ENCODE results near the gene CAMK1D. TPM values are rescaled to one million over a fixed set of nuclear protein-coding genes. Genes with fewer than 3 reads are reported as not detected.

CAMK1D gene
- total RNA-seq, 1 donor from 2014 or later, result 0.64 TPM

- DNase-seq (ENCODE audit: low read depth in 2 of 2), result no peak
Observed at GRCh38 chr10:12372846-12373245, 23.5 kb downstream of the CAMK1D start.

DNA sequence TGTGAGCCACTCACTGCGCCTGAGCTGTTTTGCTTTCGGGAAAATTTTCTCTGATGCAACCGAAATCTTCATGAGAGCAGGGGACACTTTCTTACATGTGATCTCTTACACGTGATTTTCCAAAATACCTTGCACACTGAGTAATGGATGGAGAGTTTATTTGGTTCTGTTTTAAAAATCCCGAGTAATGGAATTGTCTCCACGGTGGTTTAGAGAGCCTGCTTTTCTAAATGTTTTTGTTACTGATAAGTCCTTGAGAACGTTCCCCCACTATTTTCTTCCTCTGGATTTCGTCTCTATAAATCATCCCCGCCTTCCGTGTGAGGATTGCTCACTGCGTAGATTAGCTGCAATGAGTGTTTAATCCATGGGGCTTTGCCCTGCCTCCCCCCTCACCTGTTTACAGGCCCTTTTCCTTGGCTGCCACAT is 25.7 kb downstream of the CAMK1D start:
- no peak for DNase-seq (ENCODE audit: low read depth in 2 of 2)

DNA sequence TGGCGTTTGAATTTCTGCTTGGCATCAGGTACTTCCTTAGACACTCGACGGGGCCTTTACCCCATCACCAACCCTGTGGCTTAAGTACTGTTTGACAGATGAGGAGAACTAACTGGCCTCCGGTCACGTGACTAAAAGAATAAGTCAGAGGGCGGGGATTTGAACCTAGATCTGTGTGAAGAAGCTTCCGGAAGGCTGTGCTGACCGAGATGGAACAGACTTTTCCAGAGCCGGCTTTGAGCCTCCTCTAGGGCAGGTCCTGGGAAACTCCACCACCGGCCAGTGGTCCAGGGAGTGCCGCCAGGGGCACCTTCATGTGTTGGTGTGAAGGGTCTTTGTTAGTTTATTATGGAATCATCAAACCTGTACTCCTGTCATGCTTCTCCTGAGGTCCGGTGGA is 26.9 kb downstream of the CAMK1D start:
- no peak for DNase-seq (ENCODE audit: low read depth in 2 of 2)

DNA sequence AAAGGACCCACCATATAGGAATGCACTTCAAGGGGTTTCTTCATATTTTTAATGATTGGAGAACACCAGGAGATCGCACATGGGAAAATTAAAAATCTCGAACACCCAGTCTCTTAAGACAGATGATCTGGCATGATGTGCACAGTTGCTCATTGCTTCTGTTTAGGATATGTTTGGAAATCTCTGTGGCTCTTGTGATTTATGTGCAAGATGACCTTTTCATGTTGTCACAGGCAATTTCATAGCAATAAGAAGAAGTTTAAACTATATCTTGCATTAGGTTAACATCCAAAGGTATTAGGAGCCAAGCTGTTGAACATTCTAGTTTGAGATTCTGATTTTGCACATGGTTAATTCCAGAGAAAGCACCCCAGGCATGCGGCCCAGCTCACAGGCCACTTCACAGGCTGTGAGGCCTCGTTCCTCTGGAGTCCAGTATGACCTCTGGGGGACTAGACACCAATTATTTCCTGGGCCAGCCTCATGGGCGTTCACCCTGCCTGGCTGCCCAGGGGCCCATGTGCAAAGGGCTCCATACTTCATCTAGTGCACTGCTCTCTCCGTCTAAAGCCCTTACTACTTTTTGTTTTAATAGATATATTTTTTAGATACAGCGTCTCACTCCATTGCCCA is 28.4 kb downstream of the CAMK1D start:
- DNase-seq (ENCODE audit: low read depth in 2 of 2), result no peak

DNA sequence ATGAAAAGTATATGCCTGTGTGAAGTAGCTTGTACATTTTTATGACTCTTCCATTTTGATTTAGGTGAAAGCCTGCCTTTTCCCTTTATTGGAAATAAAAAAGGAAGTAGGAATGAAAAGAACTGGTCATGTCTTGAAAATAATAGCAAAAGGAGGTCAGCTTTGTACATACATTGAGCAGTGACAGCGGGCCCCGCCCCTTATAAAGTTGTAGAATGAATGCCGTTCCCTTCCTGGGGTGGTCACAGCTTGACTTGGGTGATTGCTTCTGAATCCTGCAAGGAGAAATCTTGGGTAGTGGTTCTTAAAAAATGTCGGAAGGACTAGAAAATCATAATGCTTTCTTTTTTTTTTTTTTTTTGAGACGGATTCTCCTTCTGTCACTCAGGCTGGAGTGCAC is 31.7 kb downstream of the CAMK1D start:
- no peak for DNase-seq (ENCODE audit: low read depth in 2 of 2)

GRCh38 chr10:12381536-12382156 is 32.3 kb downstream of the CAMK1D start:
- no peak for DNase-seq (ENCODE audit: low read depth in 2 of 2)

- no peak for DNase-seq (ENCODE audit: low read depth in 2 of 2)
Observed at GRCh38 chr10:12382157-12382548, 32.8 kb downstream of the CAMK1D start.

DNA sequence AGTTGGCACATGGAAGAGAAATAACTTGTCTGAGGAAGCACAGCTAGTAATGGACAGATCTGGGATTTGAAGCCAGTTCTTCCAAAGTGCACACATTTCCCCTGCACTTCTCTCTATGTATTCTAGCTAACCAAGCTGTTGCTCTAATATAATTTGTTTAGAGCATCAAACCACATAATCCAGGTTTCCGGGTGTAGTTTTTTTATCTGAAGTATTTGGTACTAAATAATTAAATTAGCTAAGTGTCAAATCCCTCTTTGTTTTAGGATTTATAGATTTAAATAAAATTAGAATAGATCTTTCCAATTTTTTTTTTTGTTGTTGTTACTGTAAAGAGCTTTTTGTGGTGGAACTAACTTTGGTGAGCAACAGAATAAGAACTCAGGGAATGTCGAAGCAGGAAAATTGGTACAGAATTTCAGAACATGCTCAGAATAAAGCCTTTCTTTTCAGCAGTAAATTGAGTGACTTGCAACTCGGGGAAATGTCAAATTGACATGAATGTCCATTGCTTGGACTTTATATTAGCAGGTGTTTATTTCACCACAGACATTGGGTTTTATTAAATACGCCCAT is 33.7 kb downstream of the CAMK1D start:
- DNase-seq (ENCODE audit: low read depth in 2 of 2), result no peak

DNA sequence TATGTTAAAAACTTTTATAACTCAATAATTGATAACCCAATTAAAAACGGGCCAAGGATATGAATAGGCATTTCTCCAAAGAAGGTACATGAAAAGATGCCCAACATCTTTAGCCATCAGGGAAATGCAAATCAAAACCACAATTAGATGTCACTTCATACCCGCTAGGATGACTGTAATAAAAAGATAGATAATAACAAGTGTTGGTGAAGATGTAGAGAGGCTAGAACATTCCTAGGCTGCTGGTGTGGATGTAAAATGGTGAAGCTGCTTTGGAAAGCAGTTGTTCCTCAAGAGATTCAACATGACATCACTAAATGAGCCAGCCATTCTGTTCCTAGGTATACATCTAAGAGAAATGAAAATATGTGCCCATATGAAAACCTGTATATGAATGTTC is 35.6 kb downstream of the CAMK1D start:
- no peak for DNase-seq (ENCODE audit: low read depth in 2 of 2)

- DNase-seq (ENCODE audit: low read depth in 2 of 2), result no peak
Observed at GRCh38 chr10:12387561-12388210, 38.3 kb downstream of the CAMK1D start.

DNA sequence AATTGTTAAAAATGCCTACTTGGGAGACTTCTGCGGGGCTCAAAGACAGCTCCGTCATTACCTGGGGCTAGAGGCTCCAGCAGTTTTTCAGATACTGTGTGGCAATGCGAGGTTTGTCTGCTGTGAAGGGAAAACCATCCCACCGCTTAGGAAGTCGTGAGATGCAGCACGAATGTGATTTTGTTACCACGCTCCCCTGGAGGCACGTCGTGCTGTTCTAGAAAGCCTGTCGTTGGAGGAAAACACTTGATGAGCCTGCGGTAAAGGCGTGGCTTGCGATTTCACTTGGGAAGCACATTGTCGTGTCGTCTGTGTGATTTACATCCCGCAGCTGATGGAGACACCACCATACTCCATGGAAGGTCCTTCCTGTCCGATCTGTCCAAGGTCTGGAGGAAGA is 39.3 kb downstream of the CAMK1D start:
- no peak for DNase-seq (ENCODE audit: low read depth in 2 of 2)

- DNase-seq (ENCODE audit: low read depth in 2 of 2), result no peak
Observed at GRCh38 chr10:12389154-12389734, 39.9 kb downstream of the CAMK1D start.

DNA sequence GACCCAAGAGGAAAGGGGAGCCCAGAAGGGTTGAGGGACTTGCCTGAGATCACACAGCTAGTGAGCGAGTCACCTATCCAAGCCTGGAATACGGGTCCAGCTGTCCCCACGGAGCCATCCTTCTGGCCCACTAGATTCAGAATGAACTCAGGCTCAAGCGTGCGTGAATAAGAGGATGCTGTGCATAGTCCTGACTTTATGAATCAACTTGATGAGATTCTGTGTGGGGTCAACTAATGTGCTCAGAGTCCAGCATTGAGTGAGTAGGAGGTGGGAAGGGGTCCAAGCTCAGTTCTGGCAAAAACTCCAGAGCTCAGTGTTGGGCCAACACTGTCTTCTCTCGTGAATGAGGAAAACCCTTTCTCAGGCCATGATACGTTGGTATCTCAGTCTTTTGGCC is 41.4 kb downstream of the CAMK1D start:
- DNase-seq (ENCODE audit: low read depth in 2 of 2), result no peak

DNA sequence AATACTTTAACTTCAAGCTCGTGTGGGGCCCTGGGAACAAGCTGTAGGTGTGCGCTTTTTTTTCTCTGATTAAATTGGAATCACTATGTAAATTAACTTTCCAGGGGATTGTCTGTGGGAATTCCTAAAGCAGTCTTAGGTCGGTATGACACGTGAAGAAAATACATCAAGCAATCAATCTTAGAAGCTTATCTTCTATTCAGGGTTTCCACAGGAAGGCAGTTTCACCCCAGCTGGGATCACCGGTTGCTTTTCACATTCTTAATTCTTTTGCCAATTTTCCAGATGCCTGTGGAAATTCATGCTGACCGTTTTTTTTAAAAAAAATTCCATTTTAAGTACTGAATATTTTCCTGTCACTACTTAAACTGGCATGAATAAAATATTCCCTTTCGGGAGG is 41.9 kb downstream of the CAMK1D start:
- no peak for DNase-seq (ENCODE audit: low read depth in 2 of 2)

- DNase-seq (ENCODE audit: low read depth in 2 of 2), result no peak
Observed at GRCh38 chr10:12393831-12394230, 44.5 kb downstream of the CAMK1D start.

GRCh38 chr10:12394241-12395033 is 45.1 kb downstream of the CAMK1D start:
- no peak for DNase-seq (ENCODE audit: low read depth in 2 of 2)

DNA sequence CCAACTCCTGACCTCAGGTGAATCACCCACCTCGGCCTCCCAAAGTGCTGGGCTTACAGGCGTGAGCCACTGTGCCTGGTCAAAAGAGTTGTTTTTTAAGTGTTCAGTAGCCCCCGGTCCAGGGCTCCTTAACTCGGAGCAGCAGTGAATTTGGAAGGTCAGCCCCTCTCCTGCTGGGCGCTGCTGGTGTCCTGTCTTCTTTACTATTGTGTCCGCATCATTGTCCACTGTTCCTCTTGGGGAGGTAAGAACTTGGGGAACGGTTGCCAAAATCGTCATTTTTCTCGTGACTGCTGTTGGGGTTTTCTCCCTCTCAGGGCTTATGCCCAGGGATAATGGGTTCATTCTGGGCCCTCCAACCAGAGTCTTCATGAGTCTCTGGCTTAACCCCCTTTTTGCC is 46.7 kb downstream of the CAMK1D start:
- no peak for DNase-seq (ENCODE audit: low read depth in 2 of 2)

GRCh38 chr10:12396567-12396966 is 47.2 kb downstream of the CAMK1D start:
- DNase-seq (ENCODE audit: low read depth in 2 of 2), result no peak

DNA sequence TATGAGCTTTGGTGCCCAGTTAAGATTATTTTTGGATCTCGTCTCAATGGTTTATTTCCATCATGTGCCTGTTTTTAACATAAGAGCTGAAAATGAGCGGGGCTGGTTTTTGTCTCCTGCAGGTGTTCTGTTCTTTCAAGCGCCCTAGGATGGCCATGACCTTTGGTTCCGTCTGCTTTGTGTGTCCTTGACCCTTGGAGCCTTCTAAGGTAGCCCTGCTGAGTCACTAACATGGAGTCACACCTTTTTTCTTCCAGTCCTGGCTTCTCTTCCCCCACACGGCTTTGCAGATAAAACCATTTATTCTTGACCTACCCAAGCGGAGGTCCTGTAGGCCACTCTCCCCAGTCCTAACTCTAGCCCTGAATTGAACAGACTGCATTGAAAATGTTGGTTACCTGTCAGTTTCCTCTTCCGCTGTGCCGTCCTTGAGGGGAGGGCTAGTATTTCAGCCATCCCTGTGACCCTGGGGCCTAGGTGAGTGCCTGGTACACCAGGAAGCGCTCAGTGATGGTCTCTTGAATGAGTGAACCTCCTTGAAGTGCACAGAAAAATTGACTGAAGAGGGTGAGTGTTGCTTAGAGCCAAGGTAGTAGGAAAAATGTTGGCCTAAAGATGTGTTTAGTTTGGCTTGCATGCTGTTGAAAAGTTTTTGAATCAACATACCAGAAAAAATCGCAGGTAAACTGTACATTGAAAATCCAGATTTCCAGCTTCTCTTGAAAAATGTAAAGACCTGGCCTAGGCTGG is 48.0 kb downstream of the CAMK1D start:
- no peak for DNase-seq (ENCODE audit: low read depth in 2 of 2)

DNA sequence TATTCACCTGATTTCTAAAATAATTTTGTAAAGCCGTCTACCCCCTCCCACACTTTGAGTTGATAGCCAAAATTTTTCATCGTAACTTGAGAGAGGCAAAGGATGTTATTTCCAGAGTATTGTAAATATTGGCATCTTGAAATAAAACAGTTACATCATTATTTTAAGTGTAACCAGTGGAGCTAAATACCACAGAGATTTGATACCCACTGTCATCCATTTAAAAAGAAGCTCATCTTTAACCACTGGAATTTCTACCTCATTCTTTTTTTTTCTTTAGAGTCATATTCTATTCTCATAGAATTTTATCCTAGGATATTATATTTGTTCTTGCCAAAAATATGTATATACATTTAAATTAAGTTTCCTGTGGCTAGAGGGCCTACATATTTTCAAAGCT is 48.6 kb downstream of the CAMK1D start:
- DNase-seq (ENCODE audit: low read depth in 2 of 2), result no peak
